Cardiac fibroblast (primary cell): ENCODE measurements around the gene PIK3R1.
"Not testable (repeated sequence)": the region's sequence is repeated elsewhere in the genome, so short reads cannot be mapped to it uniquely, and the experiment has no call there.

ENCODE experiments used
- DNase-seq, 2 donors: peaks; one replicate each; pipeline versions ENCODE4 v3.0.0 to v3.0.0-alpha.2; 2010; ENCODE audit warnings: low read depth in 2 of 2
- H3K4me3 ChIP-seq, 2 donors: replicated peaks in 1 of 2; 1 replicate in 1 of 2; 2 replicates in 1 of 2; pipeline ENCODE4 v1.5.1; 2011; ENCODE audit warnings: low read depth in 2 of 2, low read length in 2 of 2, mild to moderate bottlenecking in 2 of 2, moderate library complexity in 1 of 2
- TF ChIP-seq, protein P1 (sequence below): IDR thresholded peaks from one replicate; pipeline ENCODE4 v1.5.1; 2011; ENCODE audit warnings: low read depth, mild to moderate bottlenecking, low read length, inconsistent platforms

Gene PIK3R1

DNA sequence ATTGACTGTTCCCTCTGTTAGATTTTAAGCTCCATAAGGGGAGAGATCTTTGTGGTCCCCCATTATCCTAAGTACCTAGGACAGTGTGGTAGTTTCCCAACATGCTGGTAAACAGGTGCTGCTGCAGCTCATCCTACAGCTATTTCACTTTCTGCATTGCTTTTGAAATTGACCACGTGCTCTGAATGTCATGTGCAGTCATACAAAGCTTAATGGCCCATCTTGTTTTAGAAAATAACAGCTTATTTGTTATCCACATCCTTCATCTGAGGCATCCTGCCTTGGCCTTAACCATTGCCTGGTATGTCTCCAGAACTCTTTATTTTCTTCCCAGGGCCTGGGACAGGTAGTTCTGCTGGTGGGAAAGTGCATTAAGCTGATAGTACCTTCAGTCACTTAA, 14.7 kb downstream of the PIK3R1 start:
- TF ChIP-seq, protein P1, sequence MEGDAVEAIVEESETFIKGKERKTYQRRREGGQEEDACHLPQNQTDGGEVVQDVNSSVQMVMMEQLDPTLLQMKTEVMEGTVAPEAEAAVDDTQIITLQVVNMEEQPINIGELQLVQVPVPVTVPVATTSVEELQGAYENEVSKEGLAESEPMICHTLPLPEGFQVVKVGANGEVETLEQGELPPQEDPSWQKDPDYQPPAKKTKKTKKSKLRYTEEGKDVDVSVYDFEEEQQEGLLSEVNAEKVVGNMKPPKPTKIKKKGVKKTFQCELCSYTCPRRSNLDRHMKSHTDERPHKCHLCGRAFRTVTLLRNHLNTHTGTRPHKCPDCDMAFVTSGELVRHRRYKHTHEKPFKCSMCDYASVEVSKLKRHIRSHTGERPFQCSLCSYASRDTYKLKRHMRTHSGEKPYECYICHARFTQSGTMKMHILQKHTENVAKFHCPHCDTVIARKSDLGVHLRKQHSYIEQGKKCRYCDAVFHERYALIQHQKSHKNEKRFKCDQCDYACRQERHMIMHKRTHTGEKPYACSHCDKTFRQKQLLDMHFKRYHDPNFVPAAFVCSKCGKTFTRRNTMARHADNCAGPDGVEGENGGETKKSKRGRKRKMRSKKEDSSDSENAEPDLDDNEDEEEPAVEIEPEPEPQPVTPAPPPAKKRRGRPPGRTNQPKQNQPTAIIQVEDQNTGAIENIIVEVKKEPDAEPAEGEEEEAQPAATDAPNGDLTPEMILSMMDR: no peak
- H3K4me3 ChIP-seq: no peak overlapping the region

DNA sequence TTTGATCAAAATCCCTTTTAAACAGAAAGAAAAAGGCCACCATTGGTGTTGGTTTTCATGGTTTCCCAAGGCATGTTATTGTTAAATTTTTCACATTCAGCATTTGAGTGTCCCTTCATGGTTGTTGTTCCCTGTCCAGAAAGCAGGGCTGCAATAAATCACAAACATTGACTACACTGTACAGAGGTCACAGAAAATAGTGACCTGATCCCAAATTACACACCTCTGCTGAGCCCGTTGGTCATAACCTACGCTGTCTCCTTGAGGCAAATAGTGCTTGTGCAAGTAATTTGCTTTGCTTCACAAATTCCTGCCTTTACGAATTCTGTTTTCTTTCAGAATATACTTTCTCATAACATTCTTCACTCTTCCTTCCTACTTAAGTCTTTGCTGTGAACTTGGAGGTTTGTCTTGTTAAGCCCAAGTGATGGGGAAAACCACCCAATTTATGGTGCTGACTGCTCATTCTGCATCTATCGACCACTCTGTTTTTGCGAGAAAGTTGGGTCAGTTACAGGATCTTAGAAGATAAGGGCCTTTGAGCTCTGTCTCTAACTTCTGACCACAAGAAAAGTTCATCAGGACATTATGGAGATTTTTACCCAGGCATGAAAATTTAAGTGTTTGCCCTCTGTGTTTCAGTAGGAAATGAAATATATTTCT, 16.0 kb downstream of the PIK3R1 start:
- TF ChIP-seq, protein P1: no peak
- DNase-seq: no peak
- no peak overlapping the region for H3K4me3 ChIP-seq

More for the DNA sequence above, 14.7 kb downstream of the PIK3R1 start:
- DNase-seq: no peak

DNA sequence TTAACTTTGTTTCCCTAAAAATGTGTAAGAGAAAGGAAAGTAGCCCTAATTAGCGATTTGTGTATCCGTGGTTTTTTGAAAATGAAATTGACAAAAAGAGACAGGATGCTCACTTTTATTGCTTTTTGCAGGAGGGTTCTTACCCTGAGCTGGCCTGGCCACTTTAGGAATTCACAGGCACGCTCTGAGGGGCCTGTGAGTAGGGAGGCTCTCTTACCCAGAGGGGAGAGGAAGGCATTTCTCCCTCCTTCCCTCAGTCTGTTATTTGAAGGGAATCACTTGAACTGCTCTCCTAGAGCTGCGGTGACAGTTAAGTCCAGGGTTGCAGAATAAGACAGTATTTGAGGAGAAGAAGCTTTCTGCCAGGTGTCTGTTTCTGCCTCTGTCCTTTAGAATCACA, 16.7 kb downstream of the PIK3R1 start:
- H3K4me3 ChIP-seq: no peak overlapping the region
- no peak for DNase-seq
- TF ChIP-seq, protein P1: no peak

DNA sequence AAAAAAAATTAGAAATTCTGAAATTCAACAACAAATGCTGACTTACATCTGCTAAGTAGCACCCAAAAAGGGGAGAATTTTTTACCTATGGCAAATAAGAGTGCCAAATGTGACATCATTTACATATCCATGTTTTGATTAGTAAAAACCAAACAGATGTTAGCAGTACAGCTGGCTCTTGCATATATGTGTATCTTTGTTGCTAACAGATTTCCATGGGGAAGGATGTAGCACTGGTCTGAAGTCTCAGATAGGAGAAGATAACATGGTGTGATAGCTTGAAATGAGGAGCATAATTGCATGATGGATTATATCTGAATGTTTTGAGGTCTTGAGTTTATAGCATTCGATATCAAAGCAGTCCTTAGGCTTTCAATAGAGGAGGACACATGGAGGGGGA, 17.5 kb downstream of the PIK3R1 start:
- TF ChIP-seq, protein P1: no peak
- no peak overlapping the region for H3K4me3 ChIP-seq
- no peak for DNase-seq

DNA sequence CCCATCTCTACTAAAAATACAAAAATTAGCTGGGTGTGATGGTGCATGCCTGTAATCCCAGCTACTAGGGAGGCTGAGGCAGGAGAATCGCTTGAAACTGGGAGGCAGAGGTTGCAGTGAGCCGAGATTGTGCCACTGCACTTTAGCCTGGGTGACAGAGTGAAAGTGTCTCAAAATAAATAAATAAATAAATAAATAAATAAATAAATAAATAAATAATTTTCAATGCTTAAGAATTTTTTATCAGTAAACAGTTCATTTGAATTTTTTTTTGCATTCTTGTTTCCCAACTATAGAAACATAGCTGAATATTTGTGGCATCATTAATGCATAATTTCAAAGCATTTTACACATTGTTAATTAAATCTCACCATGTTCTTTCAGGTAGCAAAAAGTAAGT, 19.7 kb downstream of the PIK3R1 start:
- DNase-seq: not testable (repeated sequence)

DNA sequence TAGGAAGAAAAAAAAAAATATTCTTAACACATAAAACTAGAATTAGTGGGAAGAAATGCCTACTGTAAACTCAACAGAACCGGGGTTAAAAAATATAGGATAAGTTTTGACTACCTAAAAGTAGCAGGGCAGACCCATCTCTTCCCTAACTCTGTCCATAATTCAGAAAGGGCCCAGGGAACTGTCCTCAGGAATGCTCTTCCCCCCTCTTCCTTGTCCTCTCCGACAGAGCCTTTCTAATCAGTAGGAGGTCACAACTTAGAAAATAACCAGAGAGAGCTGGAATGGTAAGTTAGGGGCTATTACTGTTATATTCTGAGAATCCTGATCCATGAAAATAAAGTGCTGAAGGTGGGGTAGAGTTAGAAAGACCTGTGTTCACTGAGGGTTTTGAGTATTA, 22.2 kb downstream of the PIK3R1 start:
- H3K4me3 ChIP-seq: no peak overlapping the region

More for the DNA sequence above, 19.7 kb downstream of the PIK3R1 start:
- not testable (repeated sequence) for H3K4me3 ChIP-seq

DNA sequence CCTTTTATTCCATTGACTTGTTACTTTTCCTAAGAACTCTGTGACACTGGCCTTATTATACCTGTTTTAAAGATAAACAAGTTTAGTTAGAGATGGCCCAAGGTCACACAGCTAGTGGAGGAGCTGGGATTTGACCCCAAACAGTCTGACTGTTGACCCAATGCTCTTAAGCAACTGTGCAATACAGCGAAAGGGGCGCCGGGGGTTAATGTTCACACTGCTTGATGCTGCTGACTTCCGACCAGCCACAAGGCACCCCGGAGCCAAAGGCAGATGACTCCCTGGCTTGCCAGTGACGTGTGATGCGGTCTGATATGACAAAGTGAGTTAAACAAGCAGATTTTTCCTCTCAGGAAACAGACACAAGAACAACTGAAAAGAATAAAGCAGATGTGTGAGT, 23.9 kb downstream of the PIK3R1 start:
- H3K4me3 ChIP-seq: no peak overlapping the region
- peak; percentile 83 to 84 for DNase-seq
- TF ChIP-seq, protein P1: no peak

More for the DNA sequence above, 22.2 kb downstream of the PIK3R1 start:
- no peak for DNase-seq
- TF ChIP-seq, protein P1: no peak
